ENCODE results near the gene DUSP28. TPM values are rescaled to one million over a fixed set of nuclear protein-coding genes. Genes with fewer than 3 reads are reported as not detected.

DUSP28 gene
- total and polyA plus RNA-seq, 2 of the 13 experiments (the other 11 are each of a cell fraction or from before 2014, with no cell fraction given) = 5.2 to 8.6 TPM

DNA sequence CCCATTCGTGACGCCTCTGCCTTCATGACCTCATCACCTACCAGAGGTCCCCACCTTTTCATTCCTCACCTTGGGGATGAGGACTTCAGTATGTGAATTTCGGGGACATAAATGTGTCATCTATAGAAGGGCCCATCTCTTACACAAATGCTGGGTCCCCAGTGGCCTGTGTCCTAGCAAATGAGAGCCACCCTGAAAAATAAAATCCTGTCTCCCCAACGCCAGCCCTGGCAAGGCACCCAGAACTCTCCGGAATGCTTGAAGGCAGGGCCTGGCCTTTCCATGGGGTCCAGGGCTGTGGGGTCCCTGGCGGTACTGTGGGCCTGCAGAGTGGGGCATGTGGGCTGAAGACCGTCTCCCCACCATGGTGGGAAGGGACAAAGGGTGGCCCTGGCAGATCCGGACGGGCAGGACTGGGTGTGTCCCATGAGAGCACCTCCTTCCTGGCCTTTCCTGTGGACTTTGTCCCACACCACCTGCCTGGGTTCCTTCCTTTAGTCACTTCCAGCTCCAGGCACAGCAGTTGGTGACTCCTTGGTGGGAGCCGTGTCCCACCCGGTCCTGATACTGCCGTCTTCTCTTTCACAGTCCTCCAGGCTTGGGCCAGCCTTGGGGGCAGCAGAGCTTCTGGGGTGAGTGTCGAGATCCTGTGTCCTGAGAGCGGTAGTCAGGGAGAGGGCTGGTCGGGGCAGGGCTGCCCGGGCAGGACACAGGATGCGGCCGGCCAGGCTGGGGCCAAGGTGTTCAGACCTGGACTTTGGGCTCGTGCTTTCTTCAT lies 45.0 kb downstream of the DUSP28 start (continued):
- TF ChIP-seq EP300 (IDR thresholded peaks at IDR 0.05; ENCODE audit: low read depth in 2 of 2, low read length in 2 of 2) = no peak
- TF ChIP-seq EP300 (CRISPR knock-in tag; IDR thresholded peaks at IDR 0.05; ENCODE audit: borderline replicate concordance) = no peak
- TF ChIP-seq, protein P1, sequence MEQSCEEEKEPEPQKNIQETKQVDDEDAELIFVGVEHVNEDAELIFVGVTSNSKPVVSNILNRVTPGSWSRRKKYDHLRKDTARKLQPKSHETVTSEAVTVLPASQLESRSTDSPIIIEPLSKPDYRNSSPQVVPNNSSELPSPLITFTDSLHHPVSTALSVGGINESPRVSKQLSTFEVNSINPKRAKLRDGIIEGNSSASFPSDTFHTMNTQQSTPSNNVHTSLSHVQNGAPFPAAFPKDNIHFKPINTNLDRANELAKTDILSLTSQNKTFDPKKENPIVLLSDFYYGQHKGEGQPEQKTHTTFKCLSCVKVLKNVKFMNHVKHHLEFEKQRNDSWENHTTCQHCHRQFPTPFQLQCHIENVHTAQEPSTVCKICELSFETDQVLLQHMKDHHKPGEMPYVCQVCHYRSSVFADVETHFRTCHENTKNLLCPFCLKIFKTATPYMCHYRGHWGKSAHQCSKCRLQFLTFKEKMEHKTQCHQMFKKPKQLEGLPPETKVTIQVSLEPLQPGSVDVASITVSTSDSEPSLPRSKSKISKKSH (CRISPR knock-in tag; IDR thresholded peaks at IDR 0.05; ENCODE audit: borderline replicate concordance) = peak; percentile 71; the same call in 1 of the 2 replicates
- no peak for TF ChIP-seq EHMT2 (IDR thresholded peaks at IDR 0.05; ENCODE audit: borderline replicate concordance, low read depth, low read length)
- no peak for TF ChIP-seq ZKSCAN5 (CRISPR knock-in tag; IDR thresholded peaks at IDR 0.05)
- TF ChIP-seq, protein P2, sequence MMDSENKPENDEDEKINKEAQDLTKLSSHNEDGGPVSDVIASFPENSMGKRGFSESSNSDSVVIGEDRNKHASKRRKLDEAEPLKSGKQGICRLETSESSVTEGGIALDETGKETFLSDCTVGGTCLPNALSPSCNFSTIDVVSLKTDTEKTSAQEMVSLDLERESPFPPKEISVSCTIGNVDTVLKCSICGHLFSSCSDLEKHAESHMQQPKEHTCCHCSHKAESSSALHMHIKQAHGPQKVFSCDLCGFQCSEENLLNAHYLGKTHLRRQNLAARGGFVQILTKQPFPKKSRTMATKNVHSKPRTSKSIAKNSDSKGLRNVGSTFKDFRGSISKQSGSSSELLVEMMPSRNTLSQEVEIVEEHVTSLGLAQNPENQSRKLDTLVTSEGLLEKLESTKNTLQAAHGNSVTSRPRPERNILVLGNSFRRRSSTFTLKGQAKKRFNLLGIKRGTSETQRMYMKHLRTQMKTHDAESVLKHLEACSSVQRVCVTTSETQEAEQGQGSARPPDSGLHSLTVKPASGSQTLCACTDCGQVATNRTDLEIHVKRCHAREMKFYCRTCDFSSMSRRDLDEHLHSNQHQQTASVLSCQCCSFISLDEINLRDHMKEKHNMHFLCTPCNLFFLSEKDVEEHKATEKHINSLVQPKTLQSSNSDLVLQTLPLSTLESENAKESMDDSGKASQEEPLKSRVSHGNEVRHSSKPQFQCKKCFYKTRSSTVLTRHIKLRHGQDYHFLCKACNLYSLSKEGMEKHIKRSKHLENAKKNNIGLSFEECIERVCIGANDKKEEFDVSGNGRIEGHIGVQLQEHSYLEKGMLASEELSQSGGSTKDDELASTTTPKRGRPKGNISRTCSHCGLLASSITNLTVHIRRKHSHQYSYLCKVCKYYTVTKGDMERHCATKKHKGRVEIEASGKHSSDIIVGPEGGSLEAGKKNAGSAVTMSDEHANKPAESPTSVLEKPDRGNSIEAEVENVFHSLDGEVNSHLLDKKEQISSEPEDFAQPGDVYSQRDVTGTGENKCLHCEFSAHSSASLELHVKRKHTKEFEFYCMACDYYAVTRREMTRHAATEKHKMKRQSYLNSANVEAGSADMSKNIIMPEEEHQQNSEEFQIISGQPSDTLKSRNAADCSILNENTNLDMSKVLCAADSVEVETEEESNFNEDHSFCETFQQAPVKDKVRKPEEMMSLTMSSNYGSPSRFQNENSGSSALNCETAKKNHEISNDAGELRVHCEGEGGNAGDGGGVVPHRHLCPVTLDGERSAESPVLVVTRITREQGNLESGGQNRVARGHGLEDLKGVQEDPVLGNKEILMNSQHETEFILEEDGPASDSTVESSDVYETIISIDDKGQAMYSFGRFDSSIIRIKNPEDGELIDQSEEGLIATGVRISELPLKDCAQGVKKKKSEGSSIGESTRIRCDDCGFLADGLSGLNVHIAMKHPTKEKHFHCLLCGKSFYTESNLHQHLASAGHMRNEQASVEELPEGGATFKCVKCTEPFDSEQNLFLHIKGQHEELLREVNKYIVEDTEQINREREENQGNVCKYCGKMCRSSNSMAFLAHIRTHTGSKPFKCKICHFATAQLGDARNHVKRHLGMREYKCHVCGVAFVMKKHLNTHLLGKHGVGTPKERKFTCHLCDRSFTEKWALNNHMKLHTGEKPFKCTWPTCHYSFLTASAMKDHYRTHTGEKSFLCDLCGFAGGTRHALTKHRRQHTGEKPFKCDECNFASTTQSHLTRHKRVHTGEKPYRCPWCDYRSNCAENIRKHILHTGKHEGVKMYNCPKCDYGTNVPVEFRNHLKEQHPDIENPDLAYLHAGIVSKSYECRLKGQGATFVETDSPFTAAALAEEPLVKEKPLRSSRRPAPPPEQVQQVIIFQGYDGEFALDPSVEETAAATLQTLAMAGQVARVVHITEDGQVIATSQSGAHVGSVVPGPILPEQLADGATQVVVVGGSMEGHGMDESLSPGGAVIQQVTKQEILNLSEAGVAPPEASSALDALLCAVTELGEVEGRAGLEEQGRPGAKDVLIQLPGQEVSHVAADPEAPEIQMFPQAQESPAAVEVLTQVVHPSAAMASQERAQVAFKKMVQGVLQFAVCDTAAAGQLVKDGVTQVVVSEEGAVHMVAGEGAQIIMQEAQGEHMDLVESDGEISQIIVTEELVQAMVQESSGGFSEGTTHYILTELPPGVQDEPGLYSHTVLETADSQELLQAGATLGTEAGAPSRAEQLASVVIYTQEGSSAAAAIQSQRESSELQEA (CRISPR knock-in tag; IDR thresholded peaks at IDR 0.05; ENCODE audit: not compliant biosample characterization) = no peak
- TF ChIP-seq HNRNPK (IDR thresholded peaks at IDR 0.05; ENCODE audit: low read depth, low read length, poor library complexity, severe bottlenecking) = no peak
- peak; percentile 73; the same call in 1 of the 2 replicates for TF ChIP-seq ZBTB7A (CRISPR knock-in tag; IDR thresholded peaks at IDR 0.05)
- TF ChIP-seq ZNF251 (CRISPR knock-in tag; IDR thresholded peaks at IDR 0.05) = 0 out of 2 replicates have a peak, but pooled peaks have one; percentile 32
- TF ChIP-seq, protein P3, sequence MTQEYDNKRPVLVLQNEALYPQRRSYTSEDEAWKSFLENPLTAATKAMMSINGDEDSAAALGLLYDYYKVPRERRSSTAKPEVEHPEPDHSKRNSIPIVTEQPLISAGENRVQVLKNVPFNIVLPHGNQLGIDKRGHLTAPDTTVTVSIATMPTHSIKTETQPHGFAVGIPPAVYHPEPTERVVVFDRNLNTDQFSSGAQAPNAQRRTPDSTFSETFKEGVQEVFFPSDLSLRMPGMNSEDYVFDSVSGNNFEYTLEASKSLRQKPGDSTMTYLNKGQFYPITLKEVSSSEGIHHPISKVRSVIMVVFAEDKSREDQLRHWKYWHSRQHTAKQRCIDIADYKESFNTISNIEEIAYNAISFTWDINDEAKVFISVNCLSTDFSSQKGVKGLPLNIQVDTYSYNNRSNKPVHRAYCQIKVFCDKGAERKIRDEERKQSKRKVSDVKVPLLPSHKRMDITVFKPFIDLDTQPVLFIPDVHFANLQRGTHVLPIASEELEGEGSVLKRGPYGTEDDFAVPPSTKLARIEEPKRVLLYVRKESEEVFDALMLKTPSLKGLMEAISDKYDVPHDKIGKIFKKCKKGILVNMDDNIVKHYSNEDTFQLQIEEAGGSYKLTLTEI (CRISPR knock-in tag; conservative IDR thresholded peaks at IDR 0.05) = no peak
- no peak for TF ChIP-seq SRF (IDR thresholded peaks at IDR 0.05; ENCODE audit: low read depth, low read length)
- TF ChIP-seq, protein P4, sequence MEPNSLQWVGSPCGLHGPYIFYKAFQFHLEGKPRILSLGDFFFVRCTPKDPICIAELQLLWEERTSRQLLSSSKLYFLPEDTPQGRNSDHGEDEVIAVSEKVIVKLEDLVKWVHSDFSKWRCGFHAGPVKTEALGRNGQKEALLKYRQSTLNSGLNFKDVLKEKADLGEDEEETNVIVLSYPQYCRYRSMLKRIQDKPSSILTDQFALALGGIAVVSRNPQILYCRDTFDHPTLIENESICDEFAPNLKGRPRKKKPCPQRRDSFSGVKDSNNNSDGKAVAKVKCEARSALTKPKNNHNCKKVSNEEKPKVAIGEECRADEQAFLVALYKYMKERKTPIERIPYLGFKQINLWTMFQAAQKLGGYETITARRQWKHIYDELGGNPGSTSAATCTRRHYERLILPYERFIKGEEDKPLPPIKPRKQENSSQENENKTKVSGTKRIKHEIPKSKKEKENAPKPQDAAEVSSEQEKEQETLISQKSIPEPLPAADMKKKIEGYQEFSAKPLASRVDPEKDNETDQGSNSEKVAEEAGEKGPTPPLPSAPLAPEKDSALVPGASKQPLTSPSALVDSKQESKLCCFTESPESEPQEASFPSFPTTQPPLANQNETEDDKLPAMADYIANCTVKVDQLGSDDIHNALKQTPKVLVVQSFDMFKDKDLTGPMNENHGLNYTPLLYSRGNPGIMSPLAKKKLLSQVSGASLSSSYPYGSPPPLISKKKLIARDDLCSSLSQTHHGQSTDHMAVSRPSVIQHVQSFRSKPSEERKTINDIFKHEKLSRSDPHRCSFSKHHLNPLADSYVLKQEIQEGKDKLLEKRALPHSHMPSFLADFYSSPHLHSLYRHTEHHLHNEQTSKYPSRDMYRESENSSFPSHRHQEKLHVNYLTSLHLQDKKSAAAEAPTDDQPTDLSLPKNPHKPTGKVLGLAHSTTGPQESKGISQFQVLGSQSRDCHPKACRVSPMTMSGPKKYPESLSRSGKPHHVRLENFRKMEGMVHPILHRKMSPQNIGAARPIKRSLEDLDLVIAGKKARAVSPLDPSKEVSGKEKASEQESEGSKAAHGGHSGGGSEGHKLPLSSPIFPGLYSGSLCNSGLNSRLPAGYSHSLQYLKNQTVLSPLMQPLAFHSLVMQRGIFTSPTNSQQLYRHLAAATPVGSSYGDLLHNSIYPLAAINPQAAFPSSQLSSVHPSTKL (CRISPR knock-in tag; IDR thresholded peaks at IDR 0.05) = peak; percentile 35; the same call in 1 of the 2 replicates
